ENCODE results near the gene ZSCAN5A.

The ZSCAN5A gene

DNA sequence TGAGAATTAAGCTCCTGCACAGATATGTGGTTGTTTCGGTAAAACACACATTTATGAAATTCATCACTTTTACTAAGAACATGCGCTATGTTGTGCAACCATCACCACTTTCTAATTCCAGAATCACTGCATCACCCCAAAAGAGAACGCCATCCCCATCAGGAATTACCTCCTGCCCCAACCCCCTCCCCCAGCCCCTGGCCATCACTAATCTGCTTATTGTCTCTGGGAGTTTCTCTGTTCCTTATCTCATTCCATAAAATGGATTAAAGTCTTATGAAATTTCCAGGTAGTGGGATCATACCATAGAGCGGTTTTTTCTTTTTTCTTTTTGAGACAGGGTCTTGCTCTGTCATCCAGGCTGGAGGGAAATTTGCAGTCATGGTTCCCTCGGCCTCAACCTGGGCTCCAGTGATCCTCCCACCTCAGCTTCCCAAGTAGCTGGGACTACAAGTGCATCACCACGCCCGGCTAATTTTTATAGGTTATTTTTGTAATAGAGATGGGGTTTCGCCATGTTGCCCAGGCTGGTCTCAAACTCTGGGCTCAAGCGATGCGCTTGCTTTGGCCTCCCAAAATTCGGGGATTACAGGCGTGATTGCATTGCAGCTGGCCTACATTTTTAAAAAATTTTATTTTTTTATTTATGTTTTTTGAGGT, 120.5 kb downstream of the ZSCAN5A start:
- Histone ChIP-seq H3K27ac (ENCODE audit: extremely low read depth, low read depth, low read length) (no peak overlapping the region), H3K36me3 (ENCODE audit: control insufficient read depth in 2 of 2, insufficient read depth in 1 of 2, low read length in 2 of 2) (no peaks in the 10 kb centered on the region), H3K4me1 (ENCODE audit: control insufficient read depth, insufficient read depth, low read length) (no peaks in the 10 kb centered on the region), H3K9me3 (ENCODE audit: control insufficient read depth, insufficient read depth, low read depth, low read length) (no peaks in the 10 kb centered on the region), H3K4me3 (ENCODE audit: low read depth, low read length) (no peak overlapping the region)
- no peak for TF ChIP-seq ZNF174 (tag by site-specific recombination; IDR thresholded peaks at IDR 0.05)
- TF ChIP-seq, protein P1, sequence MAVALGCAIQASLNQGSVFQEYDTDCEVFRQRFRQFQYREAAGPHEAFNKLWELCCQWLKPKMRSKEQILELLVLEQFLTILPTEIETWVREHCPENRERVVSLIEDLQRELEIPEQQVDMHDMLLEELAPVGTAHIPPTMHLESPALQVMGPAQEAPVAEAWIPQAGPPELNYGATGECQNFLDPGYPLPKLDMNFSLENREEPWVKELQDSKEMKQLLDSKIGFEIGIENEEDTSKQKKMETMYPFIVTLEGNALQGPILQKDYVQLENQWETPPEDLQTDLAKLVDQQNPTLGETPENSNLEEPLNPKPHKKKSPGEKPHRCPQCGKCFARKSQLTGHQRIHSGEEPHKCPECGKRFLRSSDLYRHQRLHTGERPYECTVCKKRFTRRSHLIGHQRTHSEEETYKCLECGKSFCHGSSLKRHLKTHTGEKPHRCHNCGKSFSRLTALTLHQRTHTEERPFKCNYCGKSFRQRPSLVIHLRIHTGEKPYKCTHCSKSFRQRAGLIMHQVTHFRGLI (tag by site-specific recombination; IDR thresholded peaks at IDR 0.05): no peak
- no peak for TF ChIP-seq FEZF1 (tag by site-specific recombination; IDR thresholded peaks at IDR 0.05)
- no peak for TF ChIP-seq YY2 (tag by site-specific recombination; IDR thresholded peaks at IDR 0.05)
- TF ChIP-seq ZNF510 (tag by site-specific recombination; IDR thresholded peaks at IDR 0.05; ENCODE audit: insufficient replicate concordance): no peak
- TF ChIP-seq ZNF223 (tag by site-specific recombination; IDR thresholded peaks at IDR 0.05): no peak
- TF ChIP-seq MEIS1 (CRISPR knock-in tag; IDR thresholded peaks at IDR 0.05; ENCODE audit: borderline replicate concordance): no peak
- TF ChIP-seq ZNF792 (tag by site-specific recombination; IDR thresholded peaks at IDR 0.05): no peak
- TF ChIP-seq GLIS1 (tag by site-specific recombination; IDR thresholded peaks at IDR 0.05): no peak
- no peak for TF ChIP-seq ZNF561 (tag by site-specific recombination; IDR thresholded peaks at IDR 0.05; ENCODE audit: borderline replicate concordance)
- no peak for TF ChIP-seq ZSCAN23 (tag by site-specific recombination; IDR thresholded peaks at IDR 0.05)
- ChIA-PET POLR2A (no interaction called here), CTCF (interaction anchor here (0.8 to 1.5 kb wide), 3 partner anchors 13 to 60 kb away, joined by 3 to 8 read pairs (median 3); no protein-coding TSS in a partner anchor)

DNA sequence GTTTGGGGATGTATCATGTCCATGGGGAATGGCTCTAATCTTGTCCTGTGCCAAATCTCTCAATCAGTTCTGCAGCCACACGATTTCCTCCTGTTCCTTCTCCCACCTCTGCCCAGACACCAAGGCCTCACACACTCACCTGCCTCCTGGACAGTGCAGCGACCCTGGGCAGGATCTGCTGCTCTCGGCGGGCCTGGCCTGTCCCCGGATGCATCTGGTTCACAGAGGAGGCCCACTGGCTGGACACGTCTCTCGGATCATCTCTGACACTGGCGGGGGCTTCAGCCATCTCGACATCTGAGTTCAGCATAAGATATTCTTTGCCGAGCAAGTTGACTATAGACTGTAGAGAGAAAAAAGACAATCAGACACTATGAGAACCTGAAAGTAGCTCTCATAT, 122.9 kb downstream of the ZSCAN5A start:
- POLR2A ChIA-PET: no interaction called here
- CTCF ChIA-PET: interaction anchor here (1.1 kb wide), 1 partner anchor 14 kb away, joined by 3 read pairs; no protein-coding TSS in a partner anchor
- no peaks in the 10 kb centered on the region for H3K4me1 ChIP-seq (ENCODE audit: control insufficient read depth, insufficient read depth, low read length)
- H3K36me3 ChIP-seq (ENCODE audit: control insufficient read depth in 2 of 2, insufficient read depth in 1 of 2, low read length in 2 of 2): no peaks in the 10 kb centered on the region
- no peaks in the 10 kb centered on the region for H3K9me3 ChIP-seq (ENCODE audit: control insufficient read depth, insufficient read depth, low read depth, low read length)
- TF ChIP-seq, protein P2, sequence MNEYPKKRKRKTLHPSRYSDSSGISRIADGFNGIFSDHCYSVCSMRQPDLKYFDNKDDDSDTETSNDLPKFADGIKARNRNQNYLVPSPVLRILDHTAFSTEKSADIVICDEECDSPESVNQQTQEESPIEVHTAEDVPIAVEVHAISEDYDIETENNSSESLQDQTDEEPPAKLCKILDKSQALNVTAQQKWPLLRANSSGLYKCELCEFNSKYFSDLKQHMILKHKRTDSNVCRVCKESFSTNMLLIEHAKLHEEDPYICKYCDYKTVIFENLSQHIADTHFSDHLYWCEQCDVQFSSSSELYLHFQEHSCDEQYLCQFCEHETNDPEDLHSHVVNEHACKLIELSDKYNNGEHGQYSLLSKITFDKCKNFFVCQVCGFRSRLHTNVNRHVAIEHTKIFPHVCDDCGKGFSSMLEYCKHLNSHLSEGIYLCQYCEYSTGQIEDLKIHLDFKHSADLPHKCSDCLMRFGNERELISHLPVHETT (tag by site-specific recombination; IDR thresholded peaks at IDR 0.05): no peak
- TF ChIP-seq ZNF335 (tag by site-specific recombination; conservative IDR thresholded peaks at IDR 0.05) (no peak), ZFP69B (tag by site-specific recombination; IDR thresholded peaks at IDR 0.05) (no peak), ZSCAN16 (tag by site-specific recombination; IDR thresholded peaks at IDR 0.05) (no peak), MZF1 (tag by site-specific recombination; IDR thresholded peaks at IDR 0.05; ENCODE audit: borderline replicate concordance) (no peak), ZNF514 (tag by site-specific recombination; IDR thresholded peaks at IDR 0.05) (no peak), SALL2 (tag by site-specific recombination; IDR thresholded peaks at IDR 0.05; ENCODE audit: borderline replicate concordance) (no peak), ZNF19 (tag by site-specific recombination; IDR thresholded peaks at IDR 0.05; ENCODE audit: low read depth) (no peak), ZNF626 (tag by site-specific recombination; IDR thresholded peaks at IDR 0.05) (no peak), ZFP37 (tag by site-specific recombination; IDR thresholded peaks at IDR 0.05) (no peak), ZNF223 (tag by site-specific recombination; IDR thresholded peaks at IDR 0.05) (no peak), ZNF311 (tag by site-specific recombination; IDR thresholded peaks at IDR 0.05; ENCODE audit: borderline replicate concordance) (no peak), ZNF274 (IDR thresholded peaks at IDR 0.05; ENCODE audit: low read length) (no peak), ZNF274 (tag by site-specific recombination; IDR thresholded peaks at IDR 0.05; ENCODE audit: borderline replicate concordance) (no peak)
- TF ChIP-seq, protein P3, sequence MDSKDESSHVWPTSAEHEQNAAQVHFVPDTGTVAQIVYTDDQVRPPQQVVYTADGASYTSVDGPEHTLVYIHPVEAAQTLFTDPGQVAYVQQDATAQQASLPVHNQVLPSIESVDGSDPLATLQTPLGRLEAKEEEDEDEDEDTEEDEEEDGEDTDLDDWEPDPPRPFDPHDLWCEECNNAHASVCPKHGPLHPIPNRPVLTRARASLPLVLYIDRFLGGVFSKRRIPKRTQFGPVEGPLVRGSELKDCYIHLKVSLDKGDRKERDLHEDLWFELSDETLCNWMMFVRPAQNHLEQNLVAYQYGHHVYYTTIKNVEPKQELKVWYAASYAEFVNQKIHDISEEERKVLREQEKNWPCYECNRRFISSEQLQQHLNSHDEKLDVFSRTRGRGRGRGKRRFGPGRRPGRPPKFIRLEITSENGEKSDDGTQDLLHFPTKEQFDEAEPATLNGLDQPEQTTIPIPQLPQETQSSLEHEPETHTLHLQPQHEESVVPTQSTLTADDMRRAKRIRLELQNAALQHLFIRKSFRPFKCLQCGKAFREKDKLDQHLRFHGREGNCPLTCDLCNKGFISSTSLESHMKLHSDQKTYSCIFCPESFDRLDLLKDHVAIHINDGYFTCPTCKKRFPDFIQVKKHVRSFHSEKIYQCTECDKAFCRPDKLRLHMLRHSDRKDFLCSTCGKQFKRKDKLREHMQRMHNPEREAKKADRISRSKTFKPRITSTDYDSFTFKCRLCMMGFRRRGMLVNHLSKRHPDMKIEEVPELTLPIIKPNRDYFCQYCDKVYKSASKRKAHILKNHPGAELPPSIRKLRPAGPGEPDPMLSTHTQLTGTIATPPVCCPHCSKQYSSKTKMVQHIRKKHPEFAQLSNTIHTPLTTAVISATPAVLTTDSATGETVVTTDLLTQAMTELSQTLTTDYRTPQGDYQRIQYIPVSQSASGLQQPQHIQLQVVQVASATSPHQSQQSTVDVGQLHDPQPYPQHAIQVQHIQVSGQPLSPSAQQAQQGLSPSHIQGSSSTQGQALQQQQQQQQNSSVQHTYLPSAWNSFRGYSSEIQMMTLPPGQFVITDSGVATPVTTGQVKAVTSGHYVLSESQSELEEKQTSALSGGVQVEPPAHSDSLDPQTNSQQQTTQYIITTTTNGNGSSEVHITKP (tag by site-specific recombination; IDR thresholded peaks at IDR 0.05): no peak
- TF ChIP-seq, protein P4, sequence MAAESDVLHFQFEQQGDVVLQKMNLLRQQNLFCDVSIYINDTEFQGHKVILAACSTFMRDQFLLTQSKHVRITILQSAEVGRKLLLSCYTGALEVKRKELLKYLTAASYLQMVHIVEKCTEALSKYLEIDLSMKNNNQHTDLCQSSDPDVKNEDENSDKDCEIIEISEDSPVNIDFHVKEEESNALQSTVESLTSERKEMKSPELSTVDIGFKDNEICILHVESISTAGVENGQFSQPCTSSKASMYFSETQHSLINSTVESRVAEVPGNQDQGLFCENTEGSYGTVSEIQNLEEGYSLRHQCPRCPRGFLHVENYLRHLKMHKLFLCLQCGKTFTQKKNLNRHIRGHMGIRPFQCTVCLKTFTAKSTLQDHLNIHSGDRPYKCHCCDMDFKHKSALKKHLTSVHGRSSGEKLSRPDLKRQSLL (tag by site-specific recombination; IDR thresholded peaks at IDR 0.05): no peak
- TF ChIP-seq, protein P5, sequence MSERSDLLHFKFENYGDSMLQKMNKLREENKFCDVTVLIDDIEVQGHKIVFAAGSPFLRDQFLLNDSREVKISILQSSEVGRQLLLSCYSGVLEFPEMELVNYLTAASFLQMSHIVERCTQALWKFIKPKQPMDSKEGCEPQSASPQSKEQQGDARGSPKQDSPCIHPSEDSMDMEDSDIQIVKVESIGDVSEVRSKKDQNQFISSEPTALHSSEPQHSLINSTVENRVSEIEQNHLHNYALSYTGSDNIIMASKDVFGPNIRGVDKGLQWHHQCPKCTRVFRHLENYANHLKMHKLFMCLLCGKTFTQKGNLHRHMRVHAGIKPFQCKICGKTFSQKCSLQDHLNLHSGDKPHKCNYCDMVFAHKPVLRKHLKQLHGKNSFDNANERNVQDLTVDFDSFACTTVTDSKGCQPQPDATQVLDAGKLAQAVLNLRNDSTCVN (tag by site-specific recombination; optimal IDR thresholded peaks at IDR 0.05): no peak
- H3K27ac ChIP-seq (ENCODE audit: extremely low read depth, low read depth, low read length): no peak overlapping the region
- no peak overlapping the region for H3K4me3 ChIP-seq (ENCODE audit: low read depth, low read length)
